NCI-H2227 (cell line): ENCODE results near the gene STON2.

Source experiments
- DNase-seq: peaks from one replicate; lab custom pipeline; 2025; ENCODE audit not compliant: unreplicated experiment; lab: John Stamatoyannopoulos, UW

The STON2 gene

DNA sequence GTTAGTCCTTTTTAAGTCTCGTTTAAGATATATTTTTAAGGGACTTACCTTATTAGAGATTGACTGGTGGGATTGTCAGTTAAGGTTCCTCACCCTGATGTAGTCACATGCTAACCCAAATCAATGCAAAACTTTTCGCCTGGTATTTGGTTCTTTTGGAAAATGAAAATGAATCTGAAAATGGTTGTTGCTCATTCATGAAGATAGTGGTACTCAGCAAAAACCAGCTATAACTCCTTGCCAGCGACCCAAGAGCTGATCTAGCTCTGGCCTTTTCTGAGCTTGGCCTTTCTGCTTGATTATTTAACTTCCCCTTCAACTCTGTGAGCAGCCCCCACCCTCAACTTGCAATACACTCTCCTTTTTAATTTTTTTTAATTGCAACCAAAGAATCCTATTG is 94.4 kb downstream of the STON2 start:
- no peak for DNase-seq

DNA sequence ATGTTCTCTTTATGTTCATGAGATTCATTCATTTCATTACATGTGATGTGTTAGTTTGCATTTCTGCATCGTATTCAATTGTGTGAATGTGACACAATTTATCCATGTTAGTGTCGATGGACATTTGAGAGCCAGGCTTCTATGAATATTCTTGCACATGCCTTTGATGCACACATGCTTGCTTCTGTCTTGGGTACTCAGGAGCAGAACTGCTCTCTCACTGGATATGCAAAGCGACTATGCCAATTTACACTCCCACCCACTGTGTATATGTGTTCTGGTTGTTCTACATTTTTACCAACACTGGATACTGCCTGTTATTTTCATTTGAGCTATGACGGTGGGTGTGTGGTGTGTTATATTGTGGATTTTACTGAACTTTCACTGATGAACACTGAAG is 95.1 kb downstream of the STON2 start:
- DNase-seq, result no peak

DNA sequence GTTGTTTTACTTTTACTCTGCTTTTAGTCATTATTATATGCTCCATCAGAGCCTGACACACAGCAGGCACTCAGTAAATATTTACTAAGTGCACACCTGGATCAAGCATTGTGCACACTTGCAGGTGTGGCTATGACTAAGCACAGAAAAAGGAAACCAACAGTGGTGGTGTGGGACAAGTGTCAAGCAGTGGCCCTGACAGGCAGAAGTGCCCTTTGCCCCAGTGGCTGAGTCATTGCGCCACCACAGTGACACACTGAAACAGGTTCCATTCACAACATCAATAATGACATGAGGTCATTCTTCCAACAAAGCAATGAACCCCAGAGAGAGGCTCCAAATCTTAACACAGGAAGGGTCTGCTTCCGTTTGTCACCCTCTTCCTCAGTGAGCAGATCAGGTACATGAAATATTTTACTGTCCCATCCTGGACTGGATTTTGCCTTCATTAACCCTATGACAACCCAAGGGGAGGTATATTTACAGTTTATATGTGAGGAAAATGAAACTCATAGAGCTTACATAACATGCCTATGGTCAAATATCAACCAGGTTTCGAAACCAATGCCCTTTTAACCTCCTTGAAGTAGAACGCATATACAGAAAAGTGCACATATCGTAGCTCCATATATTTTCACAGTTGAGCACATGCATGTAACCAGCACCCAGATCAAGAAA is 96.7 kb downstream of the STON2 start:
- no peak for DNase-seq

DNA sequence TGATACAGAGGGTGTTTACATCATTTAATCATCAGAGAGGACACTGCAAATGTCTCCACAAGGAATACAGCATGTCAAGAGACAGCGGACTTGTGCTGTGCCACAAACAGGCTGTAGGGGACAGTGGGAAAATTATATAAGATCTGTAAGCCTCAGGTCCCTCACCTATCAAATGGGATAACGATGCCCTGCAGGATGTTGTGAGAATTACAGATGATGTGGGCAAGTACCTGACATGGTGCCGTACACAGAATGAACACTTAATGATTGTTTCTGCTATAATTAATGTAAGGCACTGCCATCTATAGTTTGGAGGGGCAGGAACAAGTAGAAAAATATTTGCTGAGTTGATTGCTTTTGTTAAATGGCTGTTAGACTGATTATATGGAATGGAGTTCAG is 97.5 kb downstream of the STON2 start:
- no peak for DNase-seq

DNA sequence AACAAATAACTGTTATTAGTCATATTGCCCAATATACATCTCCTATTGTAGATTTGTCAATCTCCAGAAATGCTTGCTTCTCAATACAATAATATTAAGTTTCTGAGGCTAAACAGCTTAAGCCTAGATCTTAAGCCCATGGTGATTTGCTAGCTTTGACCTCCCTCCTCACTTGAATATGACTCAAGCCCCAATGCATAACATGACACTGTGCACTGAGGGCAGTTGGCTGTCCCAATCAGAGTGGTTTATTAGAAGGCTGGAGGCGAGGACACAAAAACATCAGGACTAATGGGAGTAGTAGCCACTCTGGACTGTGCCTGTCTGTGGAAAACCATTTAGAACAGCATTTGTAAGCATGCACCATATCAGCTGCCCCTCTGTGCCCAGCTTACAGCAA is 98.3 kb downstream of the STON2 start:
- DNase-seq, result no peak

DNA sequence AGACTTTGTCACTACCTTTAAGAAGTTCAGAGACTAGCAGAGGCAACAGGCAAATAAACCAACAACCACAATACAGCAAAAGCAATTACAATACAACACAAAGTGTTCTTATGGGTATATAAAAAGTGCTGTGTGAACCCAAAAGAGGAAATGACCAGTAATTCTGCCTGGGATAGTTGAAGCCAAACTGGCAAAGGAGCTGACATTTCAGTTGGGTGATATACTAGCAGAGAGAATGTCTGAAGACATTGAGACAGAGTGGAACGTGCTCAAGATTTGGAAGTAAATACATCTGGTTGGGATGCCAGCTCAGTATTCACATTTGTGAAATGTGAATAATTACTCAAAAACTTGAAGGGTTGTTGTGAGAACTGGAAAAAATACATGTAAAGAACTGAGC is 98.8 kb downstream of the STON2 start:
- DNase-seq, result no peak

DNA sequence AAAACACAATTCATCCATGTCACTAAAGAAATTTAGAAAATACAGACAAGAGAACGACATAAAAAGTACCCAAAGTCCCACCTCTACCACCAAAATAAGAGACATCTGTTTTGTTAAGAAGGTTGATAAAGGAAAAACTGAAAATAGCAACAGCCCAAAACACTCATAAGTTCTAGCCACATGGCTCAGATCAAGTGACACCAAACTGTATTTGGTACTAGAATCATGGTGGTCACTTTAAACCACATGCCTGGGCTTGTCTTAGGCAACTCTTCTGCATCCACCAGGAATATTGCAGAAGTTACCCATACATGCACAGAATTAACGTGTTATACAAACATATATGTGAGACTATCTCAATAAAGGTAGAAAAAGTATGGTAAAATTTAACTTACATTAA is 101.2 kb downstream of the STON2 start:
- DNase-seq, result no peak

DNA sequence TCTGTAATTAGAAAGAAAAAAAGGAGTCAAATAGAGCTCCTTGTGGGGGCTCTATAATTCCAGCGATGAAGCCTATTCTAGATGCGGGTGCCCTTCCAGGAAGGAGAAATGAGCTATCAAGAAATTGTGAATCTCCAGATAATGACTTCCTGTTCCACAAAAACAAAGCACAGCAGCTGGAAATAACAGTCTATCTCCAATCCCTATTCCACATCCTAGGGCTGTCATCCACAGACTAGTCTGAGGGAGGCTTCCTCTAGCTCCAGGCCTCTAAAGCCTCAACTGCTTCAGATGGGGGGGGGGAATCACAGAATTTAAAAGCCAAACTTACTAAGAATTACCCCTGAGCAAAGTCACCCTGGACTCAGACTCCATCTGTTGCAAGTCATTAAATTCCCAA is 102.0 kb downstream of the STON2 start:
- DNase-seq, result no peak

DNA sequence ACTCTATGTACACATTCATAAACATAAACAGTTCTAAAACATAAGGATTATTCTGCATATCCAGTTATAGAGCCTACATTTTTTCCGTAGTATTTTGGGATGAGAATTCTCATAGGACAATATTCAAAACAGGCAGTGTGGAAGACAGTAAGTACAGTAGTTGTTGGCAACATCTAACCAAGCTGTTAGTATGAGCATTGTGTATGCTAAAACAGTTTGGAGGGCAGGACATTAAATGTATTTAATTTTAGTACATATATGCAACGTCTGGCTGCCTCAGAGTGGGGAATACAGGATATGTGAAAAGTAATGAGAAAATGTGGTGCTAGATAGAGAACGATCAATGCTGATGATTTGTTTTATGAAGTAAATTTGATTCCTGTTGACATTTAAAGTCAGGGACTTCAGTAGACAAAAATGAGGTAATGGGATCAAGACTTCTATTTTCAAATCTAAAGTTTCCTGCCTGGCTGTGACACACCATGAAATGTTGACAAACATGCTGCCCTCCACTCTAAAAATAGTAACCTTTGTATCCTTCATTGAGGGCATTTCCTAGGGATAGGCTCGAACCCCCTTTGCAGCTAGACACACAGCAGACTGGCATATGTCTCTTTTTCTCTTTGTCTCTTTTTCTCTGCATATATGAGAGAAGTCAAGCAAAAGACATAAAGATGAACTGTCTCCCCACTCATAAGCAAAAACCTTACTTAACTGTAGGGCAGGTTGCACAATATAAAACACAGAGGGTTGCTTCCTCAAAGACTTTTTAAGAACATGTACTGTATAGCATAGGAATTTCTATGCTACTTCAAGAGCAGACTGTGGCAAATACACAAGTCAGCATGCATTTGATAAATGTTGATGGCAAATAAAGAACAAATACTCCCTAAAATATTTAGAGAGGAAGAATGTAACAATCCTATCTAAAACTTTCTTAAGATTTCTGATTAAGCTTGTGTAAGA is 103.9 kb downstream of the STON2 start:
- DNase-seq, result no peak

DNA sequence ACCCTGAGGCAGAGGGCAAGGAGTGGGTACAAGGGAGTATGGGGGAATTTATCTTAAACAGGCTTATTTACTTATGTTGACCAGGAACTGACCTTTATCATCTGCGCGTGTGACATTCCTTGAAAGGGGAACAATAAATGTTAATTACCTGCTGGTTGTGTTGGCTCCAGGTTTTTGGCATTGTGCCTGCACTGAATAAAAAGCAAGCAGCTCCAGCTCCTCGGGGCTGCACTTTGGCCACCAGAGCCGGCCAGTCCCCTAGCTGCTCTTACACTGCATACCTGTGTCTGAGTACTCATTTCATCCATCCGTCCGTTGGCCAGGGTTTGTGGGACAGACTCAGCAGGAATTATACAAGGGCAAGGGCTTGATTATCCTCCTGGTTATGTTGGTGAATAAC is 110.6 kb downstream of the STON2 start:
- DNase-seq, result no peak

DNA sequence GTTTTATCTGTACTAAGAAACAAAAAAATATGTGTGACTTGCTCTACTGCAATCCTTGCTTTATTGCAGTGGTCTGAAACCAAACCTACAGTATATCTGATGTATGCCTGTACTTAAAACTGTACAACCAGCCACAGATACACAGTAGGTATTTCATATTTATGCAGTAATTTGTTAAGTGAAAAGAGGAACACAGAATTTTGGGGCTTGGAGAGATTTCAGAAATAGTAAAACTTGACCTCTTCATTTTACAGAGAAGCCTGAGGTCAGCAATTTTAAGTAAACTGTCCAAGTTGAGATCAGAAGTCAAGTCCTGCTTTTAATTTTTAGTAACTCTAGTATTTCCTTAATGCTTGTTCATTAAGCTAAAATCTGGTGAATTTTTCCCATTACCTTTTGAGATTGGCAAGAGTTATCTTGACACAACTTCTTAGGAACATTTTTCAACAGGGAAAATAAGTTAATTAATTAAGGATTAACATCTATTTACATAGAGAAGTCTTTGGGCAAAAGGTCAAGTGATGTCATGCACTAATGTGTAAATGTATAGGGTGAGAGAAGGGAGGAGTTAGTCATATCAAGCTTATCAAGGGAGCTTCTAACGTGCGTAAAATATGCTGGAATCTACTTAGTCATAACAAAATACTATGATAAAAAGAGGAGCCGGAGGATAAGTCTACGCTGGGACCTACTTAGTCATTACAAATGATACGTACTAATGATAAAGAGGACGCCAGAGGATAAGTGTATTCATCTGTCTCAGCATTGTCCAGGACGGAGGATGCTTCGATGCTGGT is 113.4 kb downstream of the STON2 start:
- DNase-seq, result no peak

DNA sequence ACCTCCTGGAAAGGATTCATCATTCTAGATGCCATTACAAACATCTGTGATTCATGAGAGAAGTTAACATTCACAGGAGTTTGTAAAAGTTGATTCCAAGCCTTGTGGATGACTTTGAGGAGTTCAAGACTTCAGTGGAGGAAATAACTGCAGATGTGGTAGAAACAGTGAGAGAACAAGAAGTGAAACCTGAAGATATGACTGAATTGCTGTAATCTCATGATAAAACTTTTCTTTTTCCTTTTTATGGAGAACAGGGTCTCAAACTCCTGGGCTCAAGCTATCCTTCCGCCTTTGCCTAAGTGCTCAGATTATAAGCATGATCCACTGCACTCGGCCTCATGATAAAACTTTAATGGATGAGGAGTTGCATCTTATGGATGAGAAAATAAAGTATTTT is 114.9 kb downstream of the STON2 start:
- DNase-seq, result no peak

DNA sequence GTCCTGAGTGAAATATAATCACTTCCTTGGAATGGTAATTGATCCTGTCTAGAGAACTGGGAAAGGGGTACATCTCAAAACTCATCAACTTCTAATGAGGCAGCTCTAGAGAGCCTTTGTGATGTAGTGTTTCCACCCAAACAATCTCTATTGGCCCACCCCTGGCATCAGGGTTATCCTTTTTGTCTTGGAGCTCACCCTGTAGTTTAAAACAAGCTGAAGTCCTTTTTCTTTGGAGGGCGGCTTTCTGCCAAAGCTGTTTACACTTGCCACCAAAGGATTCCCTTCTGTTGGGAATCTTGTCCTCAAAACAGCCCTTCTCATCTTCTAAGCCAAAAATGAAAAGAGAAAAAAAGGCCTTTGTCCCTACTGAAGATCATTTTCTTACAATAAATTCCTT is 118.8 kb downstream of the STON2 start:
- no peak for DNase-seq

DNA sequence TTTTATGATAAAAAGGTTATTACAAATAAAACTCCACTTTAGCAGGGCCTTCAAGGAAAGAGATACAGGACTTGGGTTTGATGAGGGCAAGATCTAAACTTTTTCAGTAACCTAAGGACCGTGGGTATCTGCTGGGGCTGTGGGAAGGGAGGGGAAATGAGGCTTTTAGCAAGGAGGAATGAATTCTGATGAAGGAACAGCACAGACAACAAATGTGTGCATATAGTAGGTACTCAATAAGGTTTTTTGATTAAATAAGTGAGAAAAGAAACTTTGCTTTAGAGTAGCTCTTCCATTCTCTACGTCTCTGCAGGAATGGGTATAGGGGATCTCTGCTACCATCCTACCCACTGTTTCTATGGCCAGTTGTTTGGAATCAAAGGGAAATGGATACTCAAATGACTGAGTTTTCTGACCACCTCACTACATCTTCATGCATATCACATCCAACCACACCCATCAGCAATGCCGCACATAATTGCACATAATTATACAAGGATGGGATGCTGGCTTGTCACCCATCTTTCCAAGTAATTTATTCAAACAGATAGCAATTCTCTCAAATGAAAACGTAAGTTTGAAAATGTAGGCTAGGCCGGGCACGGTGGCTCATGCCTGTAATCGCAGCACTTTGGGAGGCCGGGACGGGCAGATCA is 119.9 kb downstream of the STON2 start:
- no peak for DNase-seq

DNA sequence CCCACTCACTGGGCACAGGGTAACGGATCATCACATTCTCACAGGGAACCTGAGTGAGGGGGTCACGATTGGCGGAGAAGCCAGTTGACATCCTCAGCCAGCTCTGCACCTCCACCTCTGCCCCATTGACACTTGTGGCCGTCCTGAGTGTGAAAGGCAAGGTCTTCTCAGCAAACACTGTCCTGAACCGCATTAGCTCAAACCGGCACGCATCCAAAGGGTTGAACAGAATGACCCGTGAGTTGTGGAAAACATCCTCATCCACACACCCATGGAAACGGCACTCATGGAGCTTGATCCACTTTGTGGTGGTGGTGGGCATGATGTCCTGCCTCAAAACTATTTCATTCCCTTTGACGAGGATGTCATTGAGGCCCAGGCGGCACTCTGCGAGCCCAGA is 123.0 kb downstream of the STON2 start:
- no peak for DNase-seq

DNA sequence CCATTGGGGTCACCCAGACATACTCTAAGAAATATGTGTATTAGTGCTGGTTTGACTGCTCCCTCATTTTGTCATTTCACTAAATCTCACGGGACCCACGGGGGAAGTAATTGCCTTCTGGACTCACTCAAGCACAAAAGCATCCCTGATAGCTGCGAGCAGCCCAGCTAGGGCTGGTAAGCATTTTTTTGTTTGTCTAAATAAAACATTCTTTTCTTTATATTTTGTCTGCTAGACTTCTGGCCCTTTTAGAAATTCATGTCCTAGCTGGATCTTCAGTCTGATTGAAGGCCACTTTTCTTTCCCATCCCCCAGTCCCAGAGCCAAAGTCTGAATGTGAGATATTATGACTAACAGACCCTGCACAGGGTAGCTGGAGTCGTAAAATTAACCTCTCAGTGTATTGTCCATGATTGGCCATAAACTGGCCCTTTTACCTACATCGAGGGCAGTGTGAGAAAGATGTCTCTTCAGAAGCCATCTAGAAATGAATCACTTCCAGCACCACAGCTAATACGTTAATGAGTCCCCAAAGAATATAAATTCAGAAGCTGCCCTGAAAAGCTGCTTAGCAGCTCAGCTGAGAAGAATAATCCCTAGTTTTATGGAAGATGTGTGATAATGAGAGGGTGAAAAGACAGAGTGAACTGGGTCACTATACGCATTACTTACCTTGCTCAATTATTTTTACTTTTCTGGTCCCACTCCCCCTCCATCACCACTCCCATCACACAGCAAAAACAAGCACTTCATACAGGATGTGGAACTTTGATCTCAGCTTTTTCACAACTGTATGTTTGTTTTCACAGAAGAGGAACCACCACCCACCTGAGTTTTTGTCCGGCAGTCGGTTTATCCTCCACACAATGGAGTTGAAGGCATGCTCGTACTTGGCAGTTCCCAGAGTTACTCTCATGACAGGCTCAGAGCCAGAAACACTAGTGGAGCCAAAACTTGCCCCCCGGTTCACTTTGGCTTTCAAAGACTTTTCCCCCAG is 123.8 kb downstream of the STON2 start:
- DNase-seq, result no peak

DNA sequence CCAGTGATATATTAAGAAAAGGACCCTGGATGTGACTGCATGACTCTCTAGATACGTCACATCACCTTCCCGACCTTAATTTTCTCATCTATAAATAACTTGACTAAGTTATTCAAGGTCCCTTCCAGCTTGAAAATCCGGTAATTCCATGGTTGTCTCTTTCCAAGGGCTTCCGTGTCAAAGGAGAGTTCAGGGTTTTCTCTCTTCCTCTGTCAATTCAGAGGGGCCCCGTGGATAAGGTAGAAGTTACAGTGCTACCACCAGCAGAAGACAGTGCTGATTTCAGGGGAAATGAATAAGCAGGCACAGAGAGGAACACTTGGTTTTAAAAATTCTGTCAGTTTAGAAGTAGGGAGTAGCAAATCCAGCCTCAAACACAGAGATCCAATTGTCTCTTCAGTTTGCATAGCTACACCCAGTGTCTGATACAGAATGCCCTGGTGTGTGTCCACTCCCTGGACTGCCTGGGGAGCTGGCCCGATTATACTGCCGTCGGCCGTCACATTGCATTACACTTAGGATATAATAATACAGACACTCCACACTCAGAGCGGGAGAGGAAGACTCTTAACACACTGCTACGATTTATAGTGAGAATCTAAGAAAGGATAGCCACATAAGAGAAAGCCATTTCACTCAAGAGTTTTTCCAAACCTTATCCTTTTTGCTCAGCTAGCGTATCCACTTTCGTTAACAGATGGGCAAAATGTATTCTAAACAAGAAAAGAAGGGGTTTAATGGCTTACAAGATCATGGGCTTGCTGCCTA is 124.6 kb downstream of the STON2 start:
- peak; percentile 29 for DNase-seq

DNA sequence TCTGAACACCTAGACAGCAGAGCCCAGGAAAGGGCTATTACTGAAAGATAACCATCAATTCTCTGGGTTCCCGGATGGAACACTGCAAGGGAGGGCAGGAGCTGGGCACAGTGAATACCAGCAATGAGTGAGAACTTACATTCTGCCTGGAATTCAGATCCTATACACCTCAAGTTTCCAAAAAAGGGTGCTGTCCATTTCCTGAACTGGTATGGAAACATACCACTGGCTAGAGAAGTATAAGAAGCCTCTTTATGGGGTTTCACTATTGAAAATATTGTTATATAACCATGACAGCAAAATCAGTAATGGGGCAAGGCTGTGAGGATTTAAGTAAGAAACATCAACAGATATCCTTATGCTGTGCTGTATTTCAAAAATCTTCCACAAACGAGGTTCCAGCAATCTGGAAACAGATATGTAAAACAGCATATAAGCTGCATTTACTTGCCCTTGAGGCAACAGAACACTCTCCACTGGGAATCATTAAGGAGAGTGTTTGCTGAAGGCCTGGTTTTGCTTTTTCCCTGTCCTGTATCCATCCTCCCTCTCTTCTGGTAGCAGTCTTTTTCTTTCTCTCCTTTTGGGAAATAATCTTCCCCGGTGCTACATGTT is 126.1 kb downstream of the STON2 start:
- DNase-seq, result no peak

DNA sequence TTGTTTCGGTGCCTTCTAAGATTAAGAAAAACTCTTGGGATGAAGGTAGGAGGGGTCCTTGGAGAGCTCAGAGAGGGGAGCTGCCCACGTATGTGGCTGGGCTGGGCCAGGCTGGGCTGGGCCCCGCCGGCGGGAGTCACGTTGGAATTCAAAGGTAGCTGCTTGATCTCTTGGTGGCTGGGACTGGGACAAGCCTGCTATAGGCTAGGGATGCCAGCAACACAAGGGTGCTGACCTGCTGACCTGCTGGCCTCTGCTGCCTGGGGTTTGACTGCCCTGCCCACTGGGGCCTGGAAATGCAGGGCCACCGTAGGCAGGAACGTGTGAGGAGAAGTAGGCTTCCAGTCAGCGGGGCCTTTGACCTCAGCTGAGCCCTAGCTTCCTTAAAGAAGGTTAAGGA is 126.6 kb downstream of the STON2 start:
- DNase-seq, result no peak
